ENCODE measurements around the gene EFCAB8.
A peak's percentile ranks its signal among the peaks of the same experiment; 100 is the strongest.
"Not testable (repeated sequence)": the region's sequence is repeated elsewhere in the genome, so short reads cannot be mapped to it uniquely, and the experiment has no call there.

EFCAB8 gene

DNA sequence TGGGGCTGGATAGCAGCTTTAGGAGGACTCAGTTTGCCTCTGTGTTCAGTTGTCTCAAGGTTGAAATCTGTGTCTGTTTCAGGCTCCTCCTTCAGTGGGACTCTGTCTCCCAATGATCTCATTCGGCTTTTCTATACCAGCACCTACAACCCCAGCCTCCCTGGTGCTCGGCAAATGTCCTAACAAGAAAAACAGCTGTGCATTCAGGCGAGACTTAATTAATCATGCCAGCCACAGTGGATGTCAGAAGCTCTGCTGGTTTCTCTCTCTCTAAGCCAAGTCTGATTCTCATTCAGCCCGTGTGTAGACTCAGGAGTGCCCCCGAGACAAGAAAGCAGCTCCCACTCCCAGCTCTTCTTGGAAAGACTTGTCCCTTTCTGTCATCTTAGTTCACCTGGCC lies 98.7 kb downstream of the EFCAB8 start:
- DNase-seq (ENCODE audit: low spot score), result peak; percentile 0

DNA sequence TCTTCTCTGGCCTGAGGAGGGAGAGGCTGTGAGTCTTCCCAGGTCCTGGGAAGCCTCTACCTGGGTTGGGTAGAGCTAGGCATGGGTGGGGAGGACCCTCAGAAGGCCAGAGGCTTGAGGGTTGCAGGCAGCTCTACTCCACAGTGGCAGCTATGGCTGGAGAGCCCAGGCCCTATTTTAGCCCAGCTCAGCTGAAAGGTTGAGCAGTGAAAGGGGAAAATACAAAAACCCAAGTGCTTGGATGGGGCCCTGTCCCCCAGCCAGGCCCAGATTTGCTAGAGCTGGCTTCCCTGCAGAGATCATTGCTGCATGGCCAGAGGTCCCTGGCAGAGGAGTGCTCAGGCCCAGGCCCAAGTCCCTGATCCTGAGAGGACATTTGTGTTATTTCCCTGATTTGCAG lies 99.9 kb downstream of the EFCAB8 start:
- DNase-seq (ENCODE audit: low spot score), result no peak

DNA sequence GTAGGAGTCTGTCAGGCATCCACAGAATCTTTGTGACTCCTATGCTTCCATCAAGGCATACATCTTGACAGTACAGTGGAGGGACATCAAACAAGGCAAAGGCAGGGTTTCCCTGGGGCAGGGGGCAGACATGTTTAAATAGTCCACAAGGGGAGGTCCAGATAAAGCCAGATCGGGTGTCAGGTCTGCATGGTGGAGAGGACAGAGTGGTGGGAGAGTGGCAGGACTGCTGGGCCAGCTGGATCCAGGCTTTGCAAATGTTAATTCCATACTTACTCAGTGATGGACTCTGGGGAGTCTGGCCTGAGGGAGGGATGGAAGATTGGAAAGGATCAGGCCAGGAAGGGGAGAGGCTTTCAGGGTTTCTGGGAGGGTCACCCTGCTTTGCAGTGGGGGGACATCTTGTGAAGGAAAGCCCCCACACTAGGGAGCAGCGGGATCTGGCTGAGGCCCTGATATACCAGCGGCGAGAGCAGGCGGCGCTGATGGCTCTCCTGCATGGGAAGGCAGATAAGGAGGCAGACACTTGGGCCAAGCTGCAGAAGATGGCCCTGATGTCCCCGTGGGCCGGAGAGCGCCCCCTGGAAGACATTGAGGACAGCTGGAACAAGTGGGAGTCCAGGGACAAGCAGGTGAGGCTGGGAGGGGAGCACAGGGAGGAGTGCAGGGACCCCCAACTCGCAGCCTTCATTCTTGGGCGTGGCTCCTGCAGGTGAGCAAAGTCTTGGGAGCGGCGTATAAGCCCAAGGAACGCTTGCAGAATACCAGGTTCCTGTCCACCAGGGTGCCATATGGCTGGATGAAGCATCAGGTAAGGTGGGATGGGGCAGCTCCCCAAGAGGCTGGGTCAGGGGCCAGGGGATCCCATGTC lies 100.9 kb downstream of the EFCAB8 start:
- DNase-seq (ENCODE audit: low spot score), result peak; percentile 2

DNA sequence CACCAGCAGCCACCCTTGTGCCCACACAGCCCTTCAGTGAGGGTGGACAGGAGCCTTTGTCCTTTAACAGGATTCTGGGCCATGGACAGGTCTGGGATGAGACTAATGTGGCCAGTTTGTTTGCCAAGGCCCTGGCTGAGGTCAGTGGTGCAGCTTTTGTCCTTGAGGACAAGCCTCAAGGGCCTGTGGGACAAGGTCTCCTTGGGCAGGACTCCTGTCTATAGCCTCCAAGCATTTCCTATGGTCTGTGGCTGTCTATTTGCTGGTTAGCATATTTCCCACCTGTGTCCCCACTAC lies 101.4 kb downstream of the EFCAB8 start:
- peak; percentile 1 for DNase-seq (ENCODE audit: low spot score)

DNA sequence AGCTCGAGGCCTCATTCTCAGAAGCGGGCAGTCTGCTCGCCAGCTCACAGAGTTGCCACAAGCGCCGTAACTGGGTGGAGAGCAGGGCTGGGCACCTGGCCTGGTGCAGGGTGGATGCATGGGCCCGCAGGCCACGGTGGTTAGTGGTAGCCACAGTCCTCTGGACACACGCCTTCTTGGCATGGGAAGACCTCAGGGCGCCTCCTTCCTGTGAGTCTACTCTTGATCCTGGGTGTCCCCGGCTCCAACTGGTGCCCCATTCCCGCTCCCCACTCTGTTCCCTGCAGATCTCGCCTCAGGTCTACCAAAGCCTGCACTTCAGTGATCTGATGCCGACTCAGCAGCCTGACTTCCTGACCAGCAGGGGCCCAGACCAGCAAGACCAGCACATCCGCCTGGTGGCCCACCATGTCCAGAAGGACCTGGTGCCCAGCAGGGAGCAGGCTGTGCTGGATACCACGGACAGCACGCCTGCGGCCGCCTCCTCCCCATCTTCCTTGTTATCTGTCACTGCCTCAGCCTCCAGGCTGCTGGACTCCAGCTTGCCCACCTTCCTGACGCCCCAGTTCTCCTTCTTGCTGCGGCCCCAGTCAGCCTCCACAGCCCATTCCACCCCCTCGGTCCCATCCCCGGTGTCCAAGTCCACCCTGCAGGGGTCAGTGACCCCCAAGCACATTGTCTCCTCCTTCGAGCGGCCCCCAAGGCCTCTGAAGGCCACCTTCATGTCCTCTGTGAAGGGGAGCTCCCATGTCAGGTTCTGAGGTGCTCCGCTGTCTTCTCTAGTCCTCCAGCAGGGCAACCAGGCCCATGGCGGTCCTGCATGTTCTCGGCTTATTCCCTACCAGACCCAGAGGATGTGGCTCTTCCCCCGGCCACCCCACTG lies 102.4 kb downstream of the EFCAB8 start:
- peak; percentile 1 for DNase-seq (ENCODE audit: low spot score)

DNA sequence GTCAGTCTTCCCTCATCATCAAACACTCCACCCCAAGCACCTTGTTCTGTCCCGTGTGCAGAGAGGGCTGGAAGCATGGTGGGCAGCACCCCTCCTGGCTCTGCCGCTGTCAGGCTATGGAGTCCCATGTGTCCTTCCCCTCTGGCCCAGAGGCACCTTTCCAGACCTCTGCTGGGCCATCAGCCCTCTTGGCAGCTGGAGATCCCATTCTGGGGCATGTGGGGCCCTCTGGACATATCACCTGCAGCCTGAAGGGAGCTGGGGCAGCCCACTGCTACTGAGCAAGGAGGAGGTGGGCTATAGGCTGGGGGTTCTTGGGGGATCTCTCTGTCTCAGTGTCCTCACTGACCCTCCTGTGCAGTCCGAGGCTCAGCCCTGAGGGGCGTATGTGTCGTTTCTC lies 103.3 kb downstream of the EFCAB8 start:
- peak; percentile 1 for DNase-seq (ENCODE audit: low spot score)

DNA sequence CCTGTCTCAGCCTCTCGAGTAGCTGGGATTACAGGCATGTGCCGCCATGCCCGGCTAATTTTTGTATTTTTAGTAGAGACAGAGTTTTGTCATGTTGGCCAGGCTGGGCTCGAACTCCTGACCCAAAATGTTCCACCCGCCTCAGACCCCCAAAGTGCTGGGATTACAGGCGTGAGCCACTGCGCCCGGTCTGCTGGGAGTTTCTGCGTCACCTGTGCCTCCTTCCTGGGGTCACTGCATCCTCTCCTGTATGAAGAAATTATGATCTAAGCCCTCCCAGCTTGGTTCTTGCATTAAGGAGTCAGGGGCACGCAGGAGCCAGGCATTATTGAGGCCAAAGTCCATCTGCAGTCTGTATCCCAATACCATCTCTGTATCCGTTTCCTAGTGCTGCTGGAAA lies 103.9 kb downstream of the EFCAB8 start:
- not testable (repeated sequence) for DNase-seq (ENCODE audit: low spot score)

DNA sequence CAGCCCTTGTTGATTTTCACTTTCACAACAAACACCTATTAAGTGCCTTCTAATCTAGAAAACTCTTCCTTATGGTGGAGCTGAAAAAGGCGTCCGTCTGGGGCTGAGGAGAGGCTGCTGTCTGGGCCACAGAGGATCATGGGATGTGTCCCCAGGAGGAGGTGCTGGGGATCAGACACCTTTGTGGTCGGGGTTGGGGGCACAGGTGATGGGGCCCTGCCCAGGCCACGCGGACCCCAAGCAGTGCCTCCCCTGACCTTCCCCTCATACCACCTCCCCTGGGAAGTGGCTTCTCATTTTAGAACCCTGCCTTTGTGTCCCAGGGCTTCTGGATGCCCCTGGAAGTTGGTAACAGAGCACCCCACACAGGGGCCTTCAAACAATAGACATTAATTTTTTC lies 104.5 kb downstream of the EFCAB8 start:
- DNase-seq (ENCODE audit: low spot score), result no peak

DNA sequence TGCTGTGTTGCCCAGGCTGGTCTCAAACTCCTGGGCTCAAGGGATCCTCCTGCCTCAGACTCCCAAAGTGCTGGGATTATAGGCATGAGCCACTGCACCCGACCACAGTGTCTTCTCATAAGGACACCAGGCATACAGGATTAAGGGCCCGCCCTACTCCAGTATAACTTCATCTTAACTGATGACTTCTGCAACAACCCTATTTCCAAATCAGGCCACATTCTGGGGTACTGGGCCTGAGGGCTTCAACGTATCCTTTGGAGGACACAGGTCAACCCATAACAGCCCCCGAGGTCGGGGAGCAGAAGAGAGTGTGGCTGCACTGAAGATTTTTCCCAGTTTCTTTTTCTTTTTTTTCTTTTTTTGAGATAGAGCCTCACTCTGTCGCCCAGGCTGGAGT lies 105.9 kb downstream of the EFCAB8 start:
- no peak for DNase-seq (ENCODE audit: low spot score)

DNA sequence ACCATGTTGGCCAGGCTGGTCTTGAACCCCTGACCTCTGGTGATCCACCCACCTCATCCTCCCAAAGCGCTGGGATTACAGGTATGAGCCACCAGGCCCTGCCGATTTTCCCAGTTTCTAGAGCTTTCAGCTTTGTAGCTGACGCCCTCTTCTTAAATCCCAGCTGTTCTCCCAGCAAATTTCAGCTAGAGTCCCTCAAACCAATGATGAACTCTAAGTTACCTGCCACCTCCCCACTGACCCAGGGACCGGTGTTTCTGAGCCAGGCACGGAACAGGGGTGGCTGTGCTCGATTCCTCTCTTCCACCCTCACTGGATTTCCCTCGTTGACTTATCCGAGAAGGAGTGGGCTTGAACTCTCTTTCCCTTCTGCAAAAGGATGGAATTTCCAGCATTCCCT lies 106.4 kb downstream of the EFCAB8 start:
- DNase-seq (ENCODE audit: low spot score), result no peak

DNA sequence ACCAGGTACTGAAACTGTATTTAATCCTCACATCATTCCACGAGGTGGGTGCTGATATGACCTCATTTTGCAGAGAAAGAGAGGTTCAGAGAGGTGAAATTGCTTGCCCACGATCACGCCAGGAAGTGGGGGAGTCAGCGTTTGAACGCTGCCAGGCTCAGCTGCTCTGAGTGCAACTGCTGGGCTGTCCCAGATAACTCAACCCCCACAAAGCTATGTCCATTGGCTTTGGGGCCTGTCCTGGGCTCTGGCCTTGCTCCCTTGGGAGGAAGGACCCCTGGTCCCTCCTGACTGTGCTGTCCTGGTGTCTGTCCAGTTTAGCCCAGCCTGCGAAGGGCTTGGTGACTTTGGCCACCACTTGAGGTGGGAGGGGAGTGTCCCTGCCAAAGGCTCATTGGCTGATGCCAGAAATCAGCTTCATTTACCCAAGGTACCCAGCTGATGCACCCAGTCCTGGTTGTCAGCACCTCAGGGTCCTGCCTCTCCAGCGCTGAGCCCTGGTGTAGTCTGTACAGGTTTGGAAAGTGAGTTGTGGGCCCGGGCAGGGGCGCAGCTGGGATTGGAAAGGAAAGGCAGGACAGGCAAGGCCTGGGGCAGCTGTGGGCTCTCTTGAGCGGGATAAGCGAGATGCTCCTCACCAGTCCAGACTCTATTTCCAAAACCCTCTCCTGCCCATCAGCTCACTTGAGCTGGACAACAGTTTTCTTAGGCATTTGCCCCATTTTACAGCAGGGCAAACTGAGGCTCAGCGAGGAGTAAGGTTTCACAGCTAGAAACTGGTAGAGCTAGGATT lies 107.1 kb downstream of the EFCAB8 start:
- peak; percentile 1 for DNase-seq (ENCODE audit: low spot score)

DNA sequence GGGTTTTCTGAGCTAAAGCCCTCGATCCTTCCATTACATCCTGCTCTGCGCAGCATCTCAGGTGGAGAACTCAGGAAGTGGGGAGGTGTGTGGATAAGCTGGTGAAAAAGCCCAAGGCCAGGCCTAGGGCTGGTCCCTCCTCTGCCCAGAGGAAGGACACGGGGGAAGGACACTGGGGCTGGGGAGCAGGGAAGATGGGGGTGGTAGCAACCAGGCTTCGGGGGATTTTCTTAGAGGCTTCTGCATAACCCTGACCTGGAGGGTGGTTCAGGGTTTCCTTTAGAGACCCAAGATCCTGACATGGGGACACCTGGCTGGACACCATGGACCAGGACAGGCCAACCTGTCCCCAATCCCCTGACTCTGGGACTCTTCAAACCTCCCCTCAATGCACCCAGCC lies 107.7 kb downstream of the EFCAB8 start:
- DNase-seq (ENCODE audit: low spot score), result peak; percentile 1

DNA sequence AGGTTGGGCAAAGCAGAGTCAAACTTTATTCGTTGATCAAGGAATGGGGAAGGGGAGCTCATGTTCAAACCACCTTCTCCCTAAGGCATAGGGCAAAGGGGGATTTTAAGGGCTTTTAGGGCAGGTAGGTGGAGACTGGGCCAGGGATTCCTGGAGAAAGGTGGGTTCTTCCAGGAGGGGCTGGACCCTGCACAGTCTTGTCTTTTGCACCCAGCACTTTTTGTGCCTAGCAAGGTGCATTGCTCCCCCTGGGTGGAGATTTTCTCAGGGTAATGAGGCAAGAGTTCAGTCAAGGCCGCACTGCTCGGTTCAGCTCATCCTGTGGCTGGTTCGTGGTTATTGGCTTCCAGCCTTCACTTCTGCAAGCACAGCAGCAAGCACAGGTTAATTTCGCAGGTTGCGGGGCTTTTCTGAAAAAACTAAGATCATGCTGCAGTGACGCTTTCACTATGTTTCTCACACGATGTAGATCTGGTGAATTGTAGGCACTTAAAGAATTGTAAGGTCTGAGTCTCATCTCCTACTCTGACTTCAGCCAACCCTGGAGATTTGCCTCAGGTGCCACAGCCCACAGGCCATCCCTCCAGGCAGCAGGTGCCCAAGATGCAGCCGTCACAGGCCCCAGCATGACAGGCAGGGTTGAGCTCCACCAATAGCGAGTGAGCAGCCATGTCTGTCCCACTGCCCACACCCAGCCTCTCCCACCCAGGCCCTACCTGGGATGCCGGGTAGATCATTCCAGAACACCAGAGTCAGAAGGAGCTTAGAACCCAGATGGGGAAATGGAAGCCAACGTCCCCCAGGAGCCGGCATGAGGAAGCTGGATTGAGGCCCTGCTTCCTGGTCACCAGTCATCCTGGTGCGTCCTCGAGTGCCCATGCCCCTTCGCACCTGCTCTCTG lies 108.4 kb downstream of the EFCAB8 start:
- DNase-seq (ENCODE audit: low spot score), result peak; percentile 1

DNA sequence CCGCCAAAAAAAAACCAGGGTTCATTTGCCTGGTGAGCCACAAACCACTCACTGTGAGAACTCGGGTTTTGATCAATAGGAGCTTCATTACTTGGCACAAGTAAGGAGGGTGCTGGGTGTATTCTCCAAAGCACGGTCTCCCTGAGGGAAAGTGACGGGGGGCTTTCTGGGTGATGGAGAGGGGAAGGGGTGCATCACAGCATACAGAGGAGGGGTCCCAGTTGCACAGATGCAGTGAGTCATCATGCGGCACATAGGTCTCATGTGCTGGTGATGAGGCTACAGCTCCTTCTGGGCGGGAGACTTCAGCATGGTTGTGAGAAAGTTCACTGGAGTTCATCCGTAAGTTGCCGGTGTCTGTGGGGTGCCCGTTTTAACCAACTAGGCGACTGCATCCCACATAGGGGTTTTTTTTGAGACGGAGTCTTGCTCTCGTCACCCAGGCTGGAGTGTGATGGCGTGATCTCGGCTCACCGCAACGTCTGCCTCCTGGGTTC lies 109.3 kb downstream of the EFCAB8 start:
- DNase-seq (ENCODE audit: low spot score), result no peak

DNA sequence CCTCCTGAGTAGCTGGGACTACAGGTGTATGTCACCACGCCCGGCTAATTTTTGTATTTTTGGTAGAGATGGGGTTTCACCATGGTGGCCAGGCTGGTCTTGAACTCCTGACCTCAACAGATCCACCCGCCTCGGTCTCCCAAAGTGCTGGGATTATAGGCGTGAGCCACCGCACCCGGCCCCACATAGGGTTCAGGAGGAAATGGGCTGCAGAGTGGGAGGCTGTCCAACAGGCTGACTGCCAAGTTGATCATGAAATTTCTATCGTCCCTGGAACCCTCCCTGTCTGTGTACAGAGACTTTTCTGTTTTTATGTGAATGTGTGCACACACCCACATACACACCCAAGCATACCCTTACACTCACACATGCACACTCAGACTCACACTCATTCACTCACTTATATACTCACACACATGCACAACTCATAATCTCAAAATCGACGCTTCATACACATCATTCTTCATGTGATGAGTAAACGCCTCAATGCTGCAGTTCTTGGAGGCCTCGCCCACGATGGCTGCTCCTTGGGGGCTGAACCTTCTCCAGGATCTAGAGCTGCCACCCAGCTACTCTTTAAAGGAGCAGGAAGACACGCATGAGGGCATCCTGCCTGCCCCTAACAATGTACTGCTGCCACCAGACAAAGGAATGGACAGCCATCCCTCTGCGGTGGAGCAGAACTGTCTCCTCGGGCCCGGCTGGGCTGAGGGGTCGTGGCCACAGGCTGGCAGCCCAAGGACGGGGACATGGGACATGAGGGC lies 109.9 kb downstream of the EFCAB8 start:
- no peak for DNase-seq (ENCODE audit: low spot score)

DNA sequence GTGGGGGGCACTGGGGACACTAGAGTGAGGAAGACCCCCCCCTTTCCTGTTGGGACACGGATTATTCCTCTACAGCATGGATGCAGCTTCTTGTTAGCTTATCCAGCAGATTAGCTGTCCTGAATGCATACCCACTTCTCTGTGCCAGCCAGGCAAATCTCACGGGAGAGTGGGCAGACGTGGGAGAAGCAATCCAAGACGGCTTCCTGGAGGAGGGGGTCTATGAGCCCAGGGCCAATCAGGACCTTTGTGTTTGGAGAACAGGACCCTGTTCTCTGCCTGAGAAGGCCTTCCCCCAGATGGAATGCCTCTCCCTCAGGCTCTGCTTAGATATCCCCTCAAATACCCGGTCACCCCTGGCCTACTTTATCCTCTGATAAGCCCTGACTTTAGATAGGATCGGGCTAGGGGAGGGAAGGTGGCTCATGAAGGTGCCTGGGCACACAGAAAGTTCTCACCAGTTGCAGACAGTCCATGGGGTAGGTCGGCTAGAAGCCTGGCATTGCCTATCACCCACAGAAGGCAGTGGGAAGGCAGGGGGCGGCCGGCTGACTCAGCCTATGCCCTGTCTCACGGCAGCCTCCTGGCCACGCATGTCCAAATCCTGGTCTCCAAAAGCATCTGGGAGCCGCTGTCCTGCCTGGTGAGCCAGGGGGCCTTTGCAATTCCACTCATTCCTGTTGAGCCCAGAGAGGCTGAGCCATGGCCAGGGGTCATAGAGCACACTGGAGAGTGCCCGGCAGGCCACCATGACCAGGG lies 110.8 kb downstream of the EFCAB8 start:
- no peak for DNase-seq (ENCODE audit: low spot score)

DNA sequence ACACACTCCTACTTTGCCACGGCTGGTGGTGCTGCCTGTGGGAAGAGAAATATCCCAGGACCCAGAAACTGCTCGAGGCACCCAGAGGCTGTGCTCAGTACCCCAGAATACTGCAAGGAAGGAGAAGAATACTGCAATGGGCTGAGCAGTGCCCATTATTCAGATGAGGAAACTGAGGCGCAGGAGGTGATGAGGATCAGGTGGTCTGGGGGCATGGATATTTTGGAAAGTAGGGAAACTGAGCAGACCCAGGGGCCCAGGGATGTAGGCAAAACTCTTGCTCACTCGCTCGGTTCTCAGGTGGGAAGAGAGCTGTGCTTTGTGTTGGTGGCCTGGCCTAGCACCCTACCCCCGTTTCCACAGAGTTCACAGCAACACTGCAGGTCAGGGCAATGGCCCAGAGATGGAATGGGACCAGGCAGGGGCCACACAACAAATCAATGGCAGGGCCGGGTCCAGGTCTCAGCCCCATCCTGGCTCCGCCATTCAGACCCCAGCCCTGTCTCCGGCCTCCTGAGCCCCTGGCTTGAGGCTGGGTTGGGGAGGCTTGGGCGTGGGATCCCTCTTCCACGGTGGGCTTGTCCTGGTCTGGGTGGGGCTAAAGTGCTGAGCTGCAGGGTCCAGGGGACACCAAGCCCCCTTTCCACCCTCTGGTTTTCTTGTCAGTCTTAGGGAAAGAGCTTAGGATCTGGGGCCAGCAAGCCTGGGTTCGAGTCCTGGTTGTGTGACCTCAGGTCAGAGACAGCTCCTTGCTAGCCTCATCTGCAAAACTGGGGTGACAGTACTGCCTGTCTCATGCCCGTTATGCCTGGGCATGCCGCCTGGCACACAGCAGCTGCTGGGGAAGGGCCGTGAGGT lies 111.6 kb downstream of the EFCAB8 start:
- no peak for DNase-seq (ENCODE audit: low spot score)

DNA sequence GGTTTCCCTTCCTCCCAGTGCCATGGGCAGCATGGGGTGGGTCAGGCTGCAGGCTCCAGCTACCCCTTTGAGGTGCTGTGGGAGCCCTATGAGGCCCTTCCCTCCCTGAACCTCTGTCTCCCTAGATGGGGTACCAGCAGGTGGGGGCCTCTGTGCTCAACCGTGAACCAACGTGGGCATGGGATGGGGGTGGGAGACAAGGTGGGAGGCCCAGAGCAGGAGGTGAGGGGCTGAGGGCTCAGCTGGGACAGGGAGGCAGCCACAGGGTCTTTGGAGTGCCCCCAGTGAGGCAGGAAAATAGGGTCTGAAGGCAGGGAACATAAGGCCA lies 112.2 kb downstream of the EFCAB8 start:
- DNase-seq (ENCODE audit: low spot score), result no peak

DNA sequence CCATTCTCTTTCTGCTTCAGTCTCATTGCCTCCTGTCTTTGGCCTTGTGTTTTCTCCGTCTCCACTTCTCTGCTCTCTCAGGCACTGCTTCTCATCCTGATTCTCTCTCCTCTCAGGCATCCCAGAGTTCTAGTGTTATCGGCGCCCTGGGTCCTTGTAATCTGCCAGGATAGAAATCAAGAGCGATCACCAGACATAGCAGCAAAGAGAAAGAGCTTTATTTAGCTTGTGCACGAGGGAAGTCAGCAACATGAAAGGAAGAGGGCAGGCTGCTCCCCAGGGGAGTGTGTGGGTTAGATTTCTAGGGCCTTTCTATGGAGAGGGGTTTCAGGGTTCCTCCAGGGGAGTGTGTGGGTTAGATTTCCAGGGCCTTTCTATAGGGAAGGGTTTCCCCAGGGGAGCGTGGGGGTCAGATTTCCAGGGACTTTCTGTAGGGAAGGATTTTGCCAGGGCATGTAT lies 113.0 kb downstream of the EFCAB8 start:
- DNase-seq (ENCODE audit: low spot score), result no peak

Measured in AG08396 (cell line).